ENCODE data around the gene HSPB6. TPM values are rescaled to one million over a fixed set of nuclear protein-coding genes. Genes with fewer than 3 reads are reported as not detected.
"Not testable (repeated sequence)": the region's sequence is repeated elsewhere in the genome, so short reads cannot be mapped to it uniquely, and the experiment has no call there.

Gene HSPB6
- total RNA-seq, 4 donors from 2014 or later = 1.7 to 21.9 (median 3.6) TPM

GRCh38 chr19:35774274-35775045, 17.6 kb upstream of the HSPB6 start:
- intact Hi-C loops (cut with DNase I) = no loop called here
- no peak for DNase-seq
- TF ChIP-seq CTCF (IDR thresholded peaks at IDR 0.05) (no peak), POLR2A (IDR thresholded peaks at IDR 0.05) (no peak)
- H3K4me1 ChIP-seq = peaks cover 10 to 31% (median 13%) of the 10 kb centered on the region in 3 donors
- WGBS, 2 donors = 36 to 52% methylated on average over 16 of the region's 16 CpGs
- H3K9me3 ChIP-seq = no peaks in the 10 kb centered on the region
- H3K27me3 ChIP-seq = no peaks in the 10 kb centered on the region
- peak overlapping the region; percentile 68 to 92 (median 84) for H3K4me3 ChIP-seq
- H3K36me3 ChIP-seq = peaks cover 0 to 16% (median 0%) of the 10 kb centered on the region in 3 donors
- H3K27ac ChIP-seq = no peak overlapping the region

GRCh38 chr19:35773020-35773806, 16.4 kb upstream of the HSPB6 start:
- no peak for DNase-seq
- 50 to 55% methylated on average over 9 of the region's 9 CpGs for WGBS, 2 donors
- TF ChIP-seq POLR2A (IDR thresholded peaks at IDR 0.05) (no peak), CTCF (IDR thresholded peaks at IDR 0.05) (no peak)
- H3K27ac ChIP-seq = no peak overlapping the region
- no peaks in the 10 kb centered on the region for H3K27me3 ChIP-seq
- H3K4me3 ChIP-seq = no peak overlapping the region
- intact Hi-C loops (cut with DNase I) = no loop called here
- no peaks in the 10 kb centered on the region for H3K9me3 ChIP-seq
- H3K4me1 ChIP-seq = peaks cover 10 to 31% (median 13%) of the 10 kb centered on the region in 3 donors
- peaks cover 0 to 20% (median 0%) of the 10 kb centered on the region in 3 donors for H3K36me3 ChIP-seq

GRCh38 chr19:35772362-35772761, 15.5 kb upstream of the HSPB6 start:
- H3K27ac ChIP-seq; H3K9me3 ChIP-seq; H3K4me3 ChIP-seq; DNase-seq; H3K27me3 ChIP-seq; intact Hi-C loops (cut with DNase I): not testable (repeated sequence)
- Histone ChIP-seq H3K4me1 (peaks cover 10 to 31% (median 13%) of the 10 kb centered on the region in 3 donors), H3K36me3 (peaks cover 0 to 21% (median 0%) of the 10 kb centered on the region in 3 donors)
- WGBS, 2 donors = 73 to 91% methylated on average over 3 to 4 of the region's 5 CpGs

- Histone ChIP-seq H3K36me3 (peaks cover 0 to 64% (median 0%) of the 10 kb centered on the region in 3 donors), H3K4me3 (no peak overlapping the region), H3K9me3 (no peaks in the 10 kb centered on the region), H3K27me3 (no peaks in the 10 kb centered on the region), H3K27ac (no peak overlapping the region), H3K4me1 (peaks cover 0 to 8% (median 0%) of the 10 kb centered on the region in 3 donors)
- WGBS, 2 donors = 74 to 89% methylated on average over 3 to 6 of the region's 15 CpGs
- intact Hi-C loops (cut with DNase I) = loop anchor here (10.0 kb wide), 1 partner anchor 167 kb away; the partner anchor contains the start of gene LRFN3
- DNase-seq = no peak
- TF ChIP-seq POLR2A (IDR thresholded peaks at IDR 0.05) (no peak), CTCF (IDR thresholded peaks at IDR 0.05) (no peak)
These were observed 11.2 kb upstream of the HSPB6 start for GRCh38 chr19:35768082-35768421.

- H3K36me3 ChIP-seq = peaks cover 0 to 69% (median 0%) of the 10 kb centered on the region in 3 donors
- DNase-seq = no peak
- 82 to 93% methylated on average over 3 to 12 of the region's 34 CpGs for WGBS, 2 donors
These were observed 10.7 kb upstream of the HSPB6 start for GRCh38 chr19:35767288-35768081.

More at GRCh38 chr19:35767288-35768081, 10.7 kb upstream of the HSPB6 start:
- H3K27me3 ChIP-seq = no peaks in the 10 kb centered on the region
- no peaks in the 10 kb centered on the region for H3K9me3 ChIP-seq
- no peak overlapping the region for H3K4me3 ChIP-seq
- TF ChIP-seq CTCF (IDR thresholded peaks at IDR 0.05) (no peak), POLR2A (IDR thresholded peaks at IDR 0.05) (no peak)
- H3K4me1 ChIP-seq = peaks cover 0 to 2% (median 0%) of the 10 kb centered on the region in 3 donors
- intact Hi-C loops (cut with DNase I) = loop anchor here (10.0 kb wide), 1 partner anchor 167 kb away; the partner anchor contains the start of gene LRFN3
- no peak overlapping the region for H3K27ac ChIP-seq

All from esophagus squamous epithelium (tissue), 5 donors.